Measurements from ENCODE around the gene DMD.
"Not testable (repeated sequence)": the region's sequence is repeated elsewhere in the genome, so short reads cannot be mapped to it uniquely, and the experiment has no call there.

The DMD gene

DNA sequence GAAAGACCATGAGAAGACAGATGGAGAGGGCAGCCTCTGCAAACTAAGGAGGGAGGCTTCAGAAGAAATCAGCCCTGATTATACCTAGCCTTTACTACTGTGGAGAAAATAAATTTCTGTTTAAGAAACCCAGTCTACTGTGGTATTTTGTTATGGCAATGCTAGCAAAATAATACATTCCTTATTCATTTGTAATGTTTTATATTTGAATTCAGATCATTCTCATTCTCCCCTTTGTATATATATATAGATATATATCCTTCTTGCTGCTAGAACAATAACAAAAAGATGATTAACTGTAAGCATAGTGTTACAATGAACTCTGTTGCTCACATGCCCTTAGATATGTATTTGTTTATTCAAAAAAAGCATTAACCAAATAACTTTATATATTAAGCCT is 22.5 kb downstream of the DMD start:
- Histone ChIP-seq H3K9me3 (ENCODE audit: control insufficient read depth, low read length) (no peaks in the 10 kb centered on the region), H3K4me1 (ENCODE audit: control insufficient read depth, insufficient read depth, low read length) (no peaks in the 10 kb centered on the region), H3K36me3 (ENCODE audit: control insufficient read depth, insufficient read depth, low read length) (no peaks in the 10 kb centered on the region), H3K4me3 (ENCODE audit: low read length) (no peak overlapping the region), H3K9ac (ENCODE audit: low read length) (no peak overlapping the region), H3K27me3 (ENCODE audit: control insufficient read depth, insufficient read depth, low read length) (no peaks in the 10 kb centered on the region)

DNA sequence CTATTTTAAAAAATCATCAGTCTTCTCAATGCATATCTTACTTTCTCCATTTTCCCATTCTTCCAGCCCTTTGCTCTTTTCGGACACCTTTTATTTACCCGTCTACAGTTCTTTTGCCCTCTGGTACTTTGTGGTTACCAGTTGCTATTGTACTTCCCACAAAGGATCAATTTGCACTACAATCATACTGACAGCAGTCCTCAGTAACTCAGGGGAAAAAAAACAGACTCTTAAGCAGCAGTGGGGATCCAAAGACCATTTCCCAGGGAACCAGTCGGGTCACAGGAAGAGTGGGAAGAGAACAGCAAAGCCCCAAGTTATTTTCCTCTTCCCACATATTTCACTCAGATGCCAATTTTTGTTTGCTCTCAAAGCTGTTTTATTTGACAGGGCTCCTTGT is 23.1 kb downstream of the DMD start:
- no peaks in the 10 kb centered on the region for H3K4me1 ChIP-seq (ENCODE audit: control insufficient read depth, insufficient read depth, low read length)
- no peaks in the 10 kb centered on the region for H3K9me3 ChIP-seq (ENCODE audit: control insufficient read depth, low read length)
- H3K4me3 ChIP-seq (ENCODE audit: low read length) = no peak overlapping the region
- H3K27me3 ChIP-seq (ENCODE audit: control insufficient read depth, insufficient read depth, low read length) = no peaks in the 10 kb centered on the region
- no peaks in the 10 kb centered on the region for H3K36me3 ChIP-seq (ENCODE audit: control insufficient read depth, insufficient read depth, low read length)
- no peak overlapping the region for H3K9ac ChIP-seq (ENCODE audit: low read length)

GRCh38 chrX:33184803-33185202 is 26.5 kb downstream of the DMD start:
- H3K9me3 ChIP-seq (ENCODE audit: control insufficient read depth, low read length); H3K9ac ChIP-seq (ENCODE audit: low read length); H3K4me3 ChIP-seq (ENCODE audit: low read length); H3K36me3 ChIP-seq (ENCODE audit: control insufficient read depth, insufficient read depth, low read length); H3K4me1 ChIP-seq (ENCODE audit: control insufficient read depth, insufficient read depth, low read length); H3K27me3 ChIP-seq (ENCODE audit: control insufficient read depth, insufficient read depth, low read length): not testable (repeated sequence)

DNA sequence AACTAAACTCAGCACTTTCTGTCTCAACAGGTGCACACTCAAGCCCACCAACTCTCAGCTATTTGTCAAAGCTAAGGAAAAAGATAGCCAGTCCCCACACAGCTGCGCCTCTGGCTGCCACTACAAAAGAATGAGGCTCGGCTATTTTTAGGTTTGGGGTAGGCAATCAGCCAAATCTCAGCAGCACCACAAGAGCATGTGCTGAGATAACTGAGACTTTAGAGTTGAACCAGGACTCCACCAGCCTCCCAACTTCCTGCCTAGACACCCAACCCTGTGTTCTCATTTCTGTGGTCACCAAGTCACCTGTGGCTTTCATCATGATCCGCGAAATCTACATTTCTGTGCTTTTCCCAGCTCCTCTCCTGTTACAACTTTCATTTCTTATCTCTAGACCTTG is 28.0 kb downstream of the DMD start:
- Histone ChIP-seq H3K9ac (ENCODE audit: low read length) (no peak overlapping the region), H3K4me1 (ENCODE audit: control insufficient read depth, insufficient read depth, low read length) (no peaks in the 10 kb centered on the region), H3K27me3 (ENCODE audit: control insufficient read depth, insufficient read depth, low read length) (no peaks in the 10 kb centered on the region), H3K9me3 (ENCODE audit: control insufficient read depth, low read length) (no peaks in the 10 kb centered on the region), H3K36me3 (ENCODE audit: control insufficient read depth, insufficient read depth, low read length) (no peaks in the 10 kb centered on the region), H3K4me3 (ENCODE audit: low read length) (no peak overlapping the region)

DNA sequence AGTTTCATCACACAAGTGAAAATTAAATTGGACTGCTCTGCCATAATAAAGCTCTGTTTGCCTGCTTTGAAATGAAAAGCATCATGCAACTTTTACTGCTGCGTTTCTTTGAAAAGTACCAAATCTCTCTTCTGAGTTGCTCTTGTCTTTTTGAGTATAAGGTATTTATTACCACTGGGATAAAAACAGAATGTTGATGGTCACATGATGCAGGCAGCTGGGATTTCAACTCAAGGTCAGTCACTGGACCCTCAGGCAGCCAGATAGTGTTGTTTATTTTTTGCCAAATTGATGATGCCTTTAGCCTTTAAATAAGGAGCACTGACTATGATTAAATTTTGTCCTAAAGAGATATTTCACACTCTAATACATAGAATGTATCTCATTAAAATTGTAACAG is 32.7 kb downstream of the DMD start:
- no peaks in the 10 kb centered on the region for H3K9me3 ChIP-seq (ENCODE audit: control insufficient read depth, low read length)
- no peaks in the 10 kb centered on the region for H3K4me1 ChIP-seq (ENCODE audit: control insufficient read depth, insufficient read depth, low read length)
- H3K27me3 ChIP-seq (ENCODE audit: control insufficient read depth, insufficient read depth, low read length) = no peaks in the 10 kb centered on the region
- H3K9ac ChIP-seq (ENCODE audit: low read length) = no peak overlapping the region
- no peaks in the 10 kb centered on the region for H3K36me3 ChIP-seq (ENCODE audit: control insufficient read depth, insufficient read depth, low read length)
- no peak overlapping the region for H3K4me3 ChIP-seq (ENCODE audit: low read length)

GRCh38 chrX:33178218-33178617 is 33.1 kb downstream of the DMD start:
- H3K4me1 ChIP-seq (ENCODE audit: control insufficient read depth, insufficient read depth, low read length) = no peaks in the 10 kb centered on the region
- H3K9ac ChIP-seq (ENCODE audit: low read length) = no peak overlapping the region
- H3K27me3 ChIP-seq (ENCODE audit: control insufficient read depth, insufficient read depth, low read length) = no peaks in the 10 kb centered on the region
- no peaks in the 10 kb centered on the region for H3K36me3 ChIP-seq (ENCODE audit: control insufficient read depth, insufficient read depth, low read length)
- H3K9me3 ChIP-seq (ENCODE audit: control insufficient read depth, low read length) = no peaks in the 10 kb centered on the region
- H3K4me3 ChIP-seq (ENCODE audit: low read length) = no peak overlapping the region

GRCh38 chrX:33175201-33175600 is 36.1 kb downstream of the DMD start:
- no peak overlapping the region for H3K4me3 ChIP-seq (ENCODE audit: low read length)
- H3K9me3 ChIP-seq (ENCODE audit: control insufficient read depth, low read length) = no peaks in the 10 kb centered on the region
- no peaks in the 10 kb centered on the region for H3K27me3 ChIP-seq (ENCODE audit: control insufficient read depth, insufficient read depth, low read length)
- H3K36me3 ChIP-seq (ENCODE audit: control insufficient read depth, insufficient read depth, low read length) = no peaks in the 10 kb centered on the region
- no peak overlapping the region for H3K9ac ChIP-seq (ENCODE audit: low read length)
- no peaks in the 10 kb centered on the region for H3K4me1 ChIP-seq (ENCODE audit: control insufficient read depth, insufficient read depth, low read length)

DNA sequence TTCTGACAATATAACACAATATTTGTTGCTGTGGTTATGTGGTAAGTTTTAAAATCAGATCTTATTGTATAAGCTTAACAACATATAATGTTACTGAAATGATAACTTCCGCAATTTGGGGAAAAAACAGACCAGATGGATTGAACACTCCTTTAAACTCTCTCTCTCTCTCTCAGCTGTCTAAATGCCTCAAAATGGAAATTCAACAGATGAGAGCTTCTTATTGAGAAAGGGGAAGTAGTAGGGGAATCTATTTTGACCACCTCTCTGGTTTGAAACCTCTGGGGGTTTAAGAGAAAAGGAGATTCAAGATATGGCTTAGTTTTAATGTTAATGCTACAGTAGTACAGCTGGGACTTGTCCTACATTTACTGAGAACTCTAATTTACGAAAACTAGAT is 40.3 kb downstream of the DMD start:
- H3K4me1 ChIP-seq (ENCODE audit: control insufficient read depth, insufficient read depth, low read length) = no peaks in the 10 kb centered on the region
- H3K27me3 ChIP-seq (ENCODE audit: control insufficient read depth, insufficient read depth, low read length) = no peaks in the 10 kb centered on the region
- no peak overlapping the region for H3K9ac ChIP-seq (ENCODE audit: low read length)
- H3K36me3 ChIP-seq (ENCODE audit: control insufficient read depth, insufficient read depth, low read length) = no peaks in the 10 kb centered on the region
- H3K4me3 ChIP-seq (ENCODE audit: low read length) = no peak overlapping the region
- H3K9me3 ChIP-seq (ENCODE audit: control insufficient read depth, low read length) = no peaks in the 10 kb centered on the region

- Histone ChIP-seq H3K9me3 (ENCODE audit: control insufficient read depth, low read length) (no peaks in the 10 kb centered on the region), H3K4me3 (ENCODE audit: low read length) (no peak overlapping the region), H3K9ac (ENCODE audit: low read length) (no peak overlapping the region), H3K4me1 (ENCODE audit: control insufficient read depth, insufficient read depth, low read length) (no peaks in the 10 kb centered on the region), H3K27me3 (ENCODE audit: control insufficient read depth, insufficient read depth, low read length) (no peaks in the 10 kb centered on the region), H3K36me3 (ENCODE audit: control insufficient read depth, insufficient read depth, low read length) (no peaks in the 10 kb centered on the region)
Observed at GRCh38 chrX:33161829-33162228, 49.5 kb downstream of the DMD start.

DNA sequence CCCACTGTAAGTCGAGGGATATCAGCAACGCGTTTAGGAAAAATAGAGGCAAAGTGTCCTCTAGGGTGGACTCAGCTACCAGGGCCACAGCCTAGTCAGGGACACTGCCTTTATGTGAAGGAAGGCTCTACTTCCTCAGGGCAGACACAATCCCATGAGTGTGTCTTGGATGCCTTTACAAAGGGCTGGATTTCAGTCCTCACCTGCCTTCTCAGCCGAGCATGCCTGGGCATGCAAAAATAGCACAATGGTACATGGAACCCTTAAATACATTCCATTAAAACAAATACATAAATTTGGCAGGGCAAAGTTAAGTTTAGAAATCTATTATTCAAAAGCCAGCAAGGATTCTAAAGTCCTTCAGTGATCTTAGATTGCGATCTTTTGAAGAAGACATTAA is 51.1 kb downstream of the DMD start:
- H3K4me3 ChIP-seq (ENCODE audit: low read length) = no peak overlapping the region
- H3K36me3 ChIP-seq (ENCODE audit: control insufficient read depth, insufficient read depth, low read length) = no peaks in the 10 kb centered on the region
- no peaks in the 10 kb centered on the region for H3K9me3 ChIP-seq (ENCODE audit: control insufficient read depth, low read length)

DNA sequence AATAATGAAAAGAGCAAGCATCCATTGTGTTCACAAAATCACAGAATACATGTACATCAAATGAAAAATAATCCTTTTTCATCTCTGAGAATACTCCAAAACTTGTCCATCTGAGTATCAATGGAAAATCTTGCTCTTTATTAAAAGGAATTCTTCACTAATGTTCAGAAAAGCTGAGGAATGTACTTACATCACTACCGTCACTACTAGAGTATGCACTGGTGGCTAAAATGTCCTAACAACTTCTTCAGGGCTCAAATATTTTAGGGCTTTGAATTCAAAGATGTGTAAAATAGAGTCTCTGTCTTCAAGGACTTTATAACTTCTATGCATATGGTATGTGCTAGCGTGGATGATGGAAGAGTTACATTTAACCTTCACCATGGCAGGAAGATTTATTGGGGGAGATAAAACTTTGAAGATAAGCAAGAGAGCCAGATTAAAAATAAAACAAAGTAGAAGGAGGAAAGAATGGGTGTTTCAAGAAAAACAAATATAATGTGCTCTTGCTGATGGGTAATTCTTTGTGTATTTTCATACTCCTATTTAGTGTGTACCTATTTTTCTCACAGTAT is 55.1 kb downstream of the DMD start:
- Histone ChIP-seq H3K27me3 (ENCODE audit: control insufficient read depth, insufficient read depth, low read length) (no peaks in the 10 kb centered on the region), H3K4me3 (ENCODE audit: low read length) (no peak overlapping the region), H3K9ac (ENCODE audit: low read length) (no peak overlapping the region), H3K9me3 (ENCODE audit: control insufficient read depth, low read length) (no peaks in the 10 kb centered on the region), H3K36me3 (ENCODE audit: control insufficient read depth, insufficient read depth, low read length) (no peaks in the 10 kb centered on the region), H3K4me1 (ENCODE audit: control insufficient read depth, insufficient read depth, low read length) (no peaks in the 10 kb centered on the region)

More for the DNA sequence above, 51.1 kb downstream of the DMD start:
- Histone ChIP-seq H3K4me1 (ENCODE audit: control insufficient read depth, insufficient read depth, low read length) (no peaks in the 10 kb centered on the region), H3K9ac (ENCODE audit: low read length) (no peak overlapping the region), H3K27me3 (ENCODE audit: control insufficient read depth, insufficient read depth, low read length) (no peaks in the 10 kb centered on the region)

- no peak overlapping the region for H3K9ac ChIP-seq (ENCODE audit: low read length)
- no peak overlapping the region for H3K4me3 ChIP-seq (ENCODE audit: low read length)
- H3K27me3 ChIP-seq (ENCODE audit: control insufficient read depth, insufficient read depth, low read length) = no peaks in the 10 kb centered on the region
- H3K4me1 ChIP-seq (ENCODE audit: control insufficient read depth, insufficient read depth, low read length) = no peaks in the 10 kb centered on the region
- no peaks in the 10 kb centered on the region for H3K36me3 ChIP-seq (ENCODE audit: control insufficient read depth, insufficient read depth, low read length)
- H3K9me3 ChIP-seq (ENCODE audit: control insufficient read depth, low read length) = no peaks in the 10 kb centered on the region
Observed at GRCh38 chrX:33149580-33149979, 61.8 kb downstream of the DMD start.

DNA sequence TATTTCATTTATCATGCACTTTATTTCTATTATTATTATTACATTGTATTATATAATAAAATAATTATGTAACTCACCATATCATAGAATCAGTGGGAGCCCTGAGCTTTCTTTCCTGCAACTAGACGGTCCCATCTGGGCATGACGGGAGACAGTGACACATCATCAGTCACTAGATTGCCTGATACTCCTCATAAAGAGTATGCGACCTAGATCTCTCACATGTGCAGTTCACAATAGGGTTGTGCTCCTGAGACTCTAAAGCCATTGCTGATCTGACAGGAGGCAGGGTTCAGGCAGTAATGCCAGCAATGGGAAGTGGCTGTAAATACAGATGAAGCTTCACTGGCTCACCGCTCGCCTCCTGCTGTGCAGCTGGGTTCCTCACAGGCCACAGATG is 62.3 kb downstream of the DMD start:
- H3K27me3 ChIP-seq (ENCODE audit: control insufficient read depth, insufficient read depth, low read length) = no peaks in the 10 kb centered on the region

More for the DNA sequence above, 62.3 kb downstream of the DMD start:
- H3K9ac ChIP-seq (ENCODE audit: low read length) = no peak overlapping the region
- H3K4me1 ChIP-seq (ENCODE audit: control insufficient read depth, insufficient read depth, low read length) = no peaks in the 10 kb centered on the region
- no peaks in the 10 kb centered on the region for H3K36me3 ChIP-seq (ENCODE audit: control insufficient read depth, insufficient read depth, low read length)
- H3K9me3 ChIP-seq (ENCODE audit: control insufficient read depth, low read length) = no peaks in the 10 kb centered on the region
- H3K4me3 ChIP-seq (ENCODE audit: low read length) = no peak overlapping the region

Data from mucosa of stomach (tissue), 1 donor.